CD4-positive, alpha-beta memory T cell (primary cell): ENCODE measurements around the gene BCLAF3. TPM values are rescaled to one million over a fixed set of nuclear protein-coding genes. Genes with fewer than 3 reads are reported as not detected.
A peak's percentile ranks its signal among the peaks of the same experiment; 100 is the strongest.

ENCODE experiments used
- CTCF ChIA-PET: fragments of 350-600 bp; sonication (Branson Sonifier 250); formaldehyde crosslinking; loops from one replicate; lab custom pipeline; 2021; ENCODE audit warnings: inconsistent platforms; ENCODE audit not compliant: partially characterized antibody; lab: Charles Lee
- POLR2A ChIA-PET: fragments of 350-600 bp; sonication (Branson Sonifier 250); formaldehyde crosslinking; loops from one replicate; lab custom pipeline; 2021; ENCODE audit not compliant: partially characterized antibody; lab: Charles Lee
- DNase-seq, 5 donors: peaks; one replicate each; pipeline versions ENCODE4 v3.0.0 to v3.0.0-alpha.2; 2020 to 2022; ENCODE audit warnings: mixed read lengths in 1 of 5
- H3K27ac ChIP-seq: one replicate; pipeline ENCODE4 v1.7.0; 2013; ENCODE audit warnings: low read depth, low read length
- H3K27me3 ChIP-seq: 2 replicates; pipeline ENCODE4 v1.7.0; 2013; ENCODE audit warnings: mild to moderate bottlenecking, low read length, moderate library complexity; ENCODE audit not compliant: insufficient read depth
- H3K36me3 ChIP-seq: 2 replicates; pipeline ENCODE4 v1.7.0; 2013; ENCODE audit warnings: mild to moderate bottlenecking, low read length, moderate library complexity; ENCODE audit not compliant: insufficient read depth
- H3K4me1 ChIP-seq: 2 replicates; pipeline ENCODE4 v1.7.0; 2013; ENCODE audit warnings: mild to moderate bottlenecking, low read length, moderate library complexity; ENCODE audit not compliant: insufficient read depth
- H3K4me3 ChIP-seq, 2 donors: one replicate each; pipeline ENCODE4 v1.7.0; 2013; ENCODE audit warnings: low read length in 2 of 2, mild to moderate bottlenecking in 1 of 2
- H3K9me3 ChIP-seq, 2 donors: one replicate each; pipeline ENCODE4 v1.7.0; 2013; ENCODE audit warnings: low read length in 2 of 2, control low read depth in 1 of 2; ENCODE audit not compliant: control insufficient read depth in 1 of 2
- H3K27ac Mint-ChIP-seq, 7 donors: one replicate each; pipeline ENCODE4 v1.8.0; 2020 to 2021; ENCODE audit warnings: mixed read lengths in 7 of 7, mild to moderate bottlenecking in 6 of 7, inconsistent platforms in 3 of 7, moderate library complexity in 3 of 7
- H3K27me3 Mint-ChIP-seq, 2 donors: one replicate each; pipeline ENCODE4 v1.8.0; 2020 to 2021; ENCODE audit warnings: mixed read lengths in 2 of 2
- H3K36me3 Mint-ChIP-seq, 2 donors: one replicate each; pipeline ENCODE4 v1.8.0; 2020 to 2021; ENCODE audit warnings: mixed read lengths in 2 of 2, inconsistent platforms in 1 of 2, mild to moderate bottlenecking in 1 of 2
- H3K4me1 Mint-ChIP-seq, 4 donors: one replicate each; pipeline ENCODE4 v1.8.0; 2020 to 2021; ENCODE audit warnings: mixed read lengths in 4 of 4, mild to moderate bottlenecking in 1 of 4
- H3K4me3 Mint-ChIP-seq, 8 donors: one replicate each; pipeline ENCODE4 v1.8.0; 2020 to 2021; ENCODE audit warnings: mixed read lengths in 8 of 8, mild to moderate bottlenecking in 7 of 8, moderate library complexity in 6 of 8, inconsistent platforms in 3 of 8
- H3K9me3 Mint-ChIP-seq, 8 donors: one replicate each; pipeline ENCODE4 v1.8.0; 2020 to 2021; ENCODE audit warnings: mixed read lengths in 8 of 8, mild to moderate bottlenecking in 5 of 8, inconsistent platforms in 3 of 8, moderate library complexity in 1 of 8
- intact Hi-C: fragments of 100-400 bp; cut with micrococcal nuclease; formaldehyde crosslinking; loops from one replicate; pipeline ENCODE4 v1.15.1; 2023
- polyA plus RNA-seq, 2 donors: library from polyadenylated mRNA; unstranded; fragments of 300-500 nt; fragmentation: Illumina TruSeq; gene quantifications; one replicate each; pipeline ENCODE4 v1.2.3, GENCODE V29; 2021
- total RNA-seq, 2 experiments: library from RNA; stranded (reverse); gene quantifications; one replicate each; pipeline ENCODE4 v1.2.3, GENCODE V29; 2021

Gene BCLAF3
- total and polyA plus RNA-seq, 4 experiments from 2014 or later: 0.87 to 15.0 (median 7.8) TPM

GRCh38 chrX:19972984-19973383, 17.9 kb downstream of the BCLAF3 start:
- Mint-ChIP-seq H3K4me1 (peaks cover 8 to 17% (median 12%) of the 10 kb centered on the region in 4 donors), H3K9me3 (peaks cover 0 to 9% (median under 1%) of the 10 kb centered on the region in 8 donors), H3K27me3 (no peaks in the 10 kb centered on the region), H3K27ac (no peak overlapping the region), H3K36me3 (peaks cover 8 to 19% of the 10 kb centered on the region in 2 donors), H3K4me3 (no peak overlapping the region)
- H3K27me3 ChIP-seq: no peaks in the 10 kb centered on the region
- no peaks in the 10 kb centered on the region for H3K4me1 ChIP-seq
- intact Hi-C loops: no loop called here
- CTCF ChIA-PET: no interaction called here
- H3K4me3 ChIP-seq: no peak overlapping the region
- H3K27ac ChIP-seq: no peak overlapping the region
- DNase-seq: no peak
- POLR2A ChIA-PET: no interaction called here
- no peaks in the 10 kb centered on the region for H3K36me3 ChIP-seq
- H3K9me3 ChIP-seq: no peaks in the 10 kb centered on the region

DNA sequence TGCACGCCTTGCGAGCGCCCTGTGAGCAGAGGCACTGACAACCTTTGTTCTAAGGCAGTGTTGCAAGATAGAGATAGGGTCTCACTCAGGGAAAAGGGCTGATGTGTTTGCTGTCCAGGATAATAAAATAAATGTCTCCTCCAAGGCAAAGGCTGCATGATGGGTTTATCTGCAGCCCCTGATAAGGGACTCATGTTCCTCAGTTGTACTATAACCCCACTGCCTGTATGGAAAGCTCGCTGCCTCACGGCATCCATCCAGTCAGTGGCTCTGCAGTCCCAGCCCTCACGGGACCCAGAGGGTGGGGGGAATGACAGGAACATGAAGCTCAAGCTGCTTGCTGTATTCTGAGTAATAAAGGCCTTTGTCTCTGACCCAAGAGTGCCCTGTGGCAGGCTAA, 22.6 kb downstream of the BCLAF3 start:
- H3K27me3 Mint-ChIP-seq: no peaks in the 10 kb centered on the region
- H3K4me1 Mint-ChIP-seq: peaks cover 0 to 4% (median 0%) of the 10 kb centered on the region in 4 donors
- H3K36me3 ChIP-seq: no peaks in the 10 kb centered on the region
- ChIA-PET POLR2A (no interaction called here), CTCF (no interaction called here)
- H3K27ac Mint-ChIP-seq: no peak overlapping the region
- H3K4me1 ChIP-seq: no peaks in the 10 kb centered on the region
- intact Hi-C loops: no loop called here
- H3K4me3 Mint-ChIP-seq: no peak overlapping the region
- H3K27me3 ChIP-seq: no peaks in the 10 kb centered on the region
- no peaks in the 10 kb centered on the region for H3K9me3 Mint-ChIP-seq
- H3K9me3 ChIP-seq: no peaks in the 10 kb centered on the region
- H3K4me3 ChIP-seq: no peak overlapping the region
- no peak overlapping the region for H3K27ac ChIP-seq
- peaks cover 25 to 33% of the 10 kb centered on the region in 2 donors for H3K36me3 Mint-ChIP-seq
- DNase-seq: no peak

DNA sequence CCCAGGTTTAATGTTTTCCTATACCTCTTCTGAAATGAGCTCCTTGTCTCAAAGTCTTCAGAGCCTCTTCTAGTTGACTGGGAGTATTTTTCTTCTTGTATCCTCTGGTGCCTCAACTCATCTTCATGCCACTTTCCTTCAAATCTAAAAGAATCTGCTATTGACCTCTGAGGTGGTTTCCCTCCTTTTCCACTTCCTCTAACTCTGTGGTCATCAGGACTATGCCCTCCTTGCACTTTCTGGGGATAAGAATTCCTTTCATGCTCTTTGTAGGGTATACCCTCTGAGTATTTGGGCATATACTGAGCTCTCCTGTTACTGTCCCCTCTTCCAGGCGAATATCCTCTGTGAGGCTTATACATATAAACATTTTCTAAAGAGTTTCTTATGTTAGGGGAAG, 24.8 kb downstream of the BCLAF3 start:
- H3K4me3 ChIP-seq: no peak overlapping the region
- Mint-ChIP-seq H3K27me3 (no peaks in the 10 kb centered on the region), H3K9me3 (no peaks in the 10 kb centered on the region), H3K4me1 (no peaks in the 10 kb centered on the region), H3K36me3 (peaks cover 29 to 36% of the 10 kb centered on the region in 2 donors), H3K27ac (no peak overlapping the region), H3K4me3 (no peak overlapping the region)
- no peak overlapping the region for H3K27ac ChIP-seq
- ChIA-PET CTCF (no interaction called here), POLR2A (interaction anchor here (0.5 kb wide), 1 partner anchor 289 kb away, joined by 4 read pairs; no protein-coding TSS in a partner anchor)
- no peaks in the 10 kb centered on the region for H3K4me1 ChIP-seq
- DNase-seq: no peak
- H3K9me3 ChIP-seq: no peaks in the 10 kb centered on the region
- intact Hi-C loops: no loop called here
- no peaks in the 10 kb centered on the region for H3K36me3 ChIP-seq
- no peaks in the 10 kb centered on the region for H3K27me3 ChIP-seq

- no peaks in the 10 kb centered on the region for H3K9me3 Mint-ChIP-seq
- no peak overlapping the region for H3K4me3 Mint-ChIP-seq
- Histone ChIP-seq H3K27me3 (no peaks in the 10 kb centered on the region), H3K9me3 (no peaks in the 10 kb centered on the region), H3K4me1 (no peaks in the 10 kb centered on the region), H3K36me3 (no peaks in the 10 kb centered on the region), H3K4me3 (no peak overlapping the region), H3K27ac (no peak overlapping the region)
- H3K4me1 Mint-ChIP-seq: peaks cover 0 to 2% (median under 1%) of the 10 kb centered on the region in 4 donors
- no peak overlapping the region for H3K27ac Mint-ChIP-seq
- peak in 1 of 5 donors; percentile 42 for DNase-seq
- CTCF ChIA-PET: interaction anchor here (1.6 kb wide), 1 partner anchor 11 kb away, joined by 4 read pairs; no protein-coding TSS in a partner anchor
- POLR2A ChIA-PET: no interaction called here
- H3K27me3 Mint-ChIP-seq: no peaks in the 10 kb centered on the region
- H3K36me3 Mint-ChIP-seq: peaks cover 25 to 34% of the 10 kb centered on the region in 2 donors
- intact Hi-C loops: no loop called here
Observed at GRCh38 chrX:19964017-19964710, 26.7 kb downstream of the BCLAF3 start.

GRCh38 chrX:19960913-19961312, 29.9 kb downstream of the BCLAF3 start:
- Histone ChIP-seq H3K27me3 (no peaks in the 10 kb centered on the region), H3K27ac (no peak overlapping the region), H3K9me3 (no peaks in the 10 kb centered on the region), H3K4me1 (no peaks in the 10 kb centered on the region), H3K36me3 (no peaks in the 10 kb centered on the region), H3K4me3 (no peak overlapping the region)
- H3K9me3 Mint-ChIP-seq: no peaks in the 10 kb centered on the region
- H3K4me3 Mint-ChIP-seq: no peak overlapping the region
- H3K27me3 Mint-ChIP-seq: no peaks in the 10 kb centered on the region
- no peak overlapping the region for H3K27ac Mint-ChIP-seq
- intact Hi-C loops: no loop called here
- ChIA-PET CTCF (no interaction called here), POLR2A (no interaction called here)
- peaks cover 13 to 25% of the 10 kb centered on the region in 2 donors for H3K36me3 Mint-ChIP-seq
- peaks cover 0 to 2% (median under 1%) of the 10 kb centered on the region in 4 donors for H3K4me1 Mint-ChIP-seq
- DNase-seq: no peak

DNA sequence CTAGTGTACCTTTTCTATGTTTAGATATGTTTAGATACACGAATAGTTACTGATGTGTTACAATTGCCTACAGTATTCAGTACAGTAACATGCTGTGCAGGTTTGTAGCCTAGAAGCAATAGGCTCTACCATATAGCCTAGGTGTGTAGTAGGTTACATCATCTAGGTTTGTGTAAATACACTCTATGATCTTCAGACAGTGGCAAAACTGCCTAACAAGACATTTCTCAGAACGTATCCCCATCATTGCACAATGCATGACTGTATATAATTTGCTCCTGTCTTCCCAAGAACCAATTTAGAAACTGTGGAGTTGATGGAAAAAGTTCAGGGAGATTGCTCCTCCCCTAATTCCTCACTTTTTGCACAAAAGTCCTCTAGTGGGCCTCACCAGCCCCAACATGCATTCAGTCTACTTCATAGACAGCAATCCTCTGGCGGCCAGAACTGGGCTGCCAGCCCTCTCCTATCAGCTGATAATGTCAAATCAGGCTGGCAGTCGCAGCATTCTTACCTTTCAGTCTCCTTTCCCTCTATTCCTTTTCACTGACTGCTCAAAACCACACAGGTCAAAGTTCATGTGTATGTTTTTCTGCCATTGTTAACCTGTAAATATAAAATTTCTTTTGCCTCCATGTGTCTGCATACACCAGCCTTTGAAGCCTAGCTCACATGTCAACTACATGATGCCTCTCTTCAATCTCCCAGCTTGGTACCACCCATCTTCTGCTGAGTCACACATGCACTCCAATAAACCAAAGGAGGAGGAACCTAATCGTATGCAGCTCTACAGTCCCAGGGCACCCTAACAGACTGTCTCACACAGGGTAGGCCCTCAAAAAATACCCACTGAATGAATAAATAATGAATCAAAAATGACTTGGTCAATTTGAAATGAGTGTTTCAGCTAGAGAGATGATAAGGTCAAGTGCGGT, 32.0 kb downstream of the BCLAF3 start:
- no peaks in the 10 kb centered on the region for H3K36me3 ChIP-seq
- no peak overlapping the region for H3K4me3 Mint-ChIP-seq
- DNase-seq: no peak
- peaks cover 0 to 2% (median under 1%) of the 10 kb centered on the region in 4 donors for H3K4me1 Mint-ChIP-seq
- peak overlapping the region in 1 of 7 donors; percentile 30 for H3K27ac Mint-ChIP-seq
- no peak overlapping the region for H3K4me3 ChIP-seq
- no peaks in the 10 kb centered on the region for H3K27me3 Mint-ChIP-seq
- no peaks in the 10 kb centered on the region for H3K27me3 ChIP-seq
- no peaks in the 10 kb centered on the region for H3K4me1 ChIP-seq
- H3K9me3 ChIP-seq: no peaks in the 10 kb centered on the region
- H3K9me3 Mint-ChIP-seq: no peaks in the 10 kb centered on the region
- ChIA-PET POLR2A (no interaction called here), CTCF (no interaction called here)
- H3K27ac ChIP-seq: no peak overlapping the region
- H3K36me3 Mint-ChIP-seq: peaks cover 3 to 14% of the 10 kb centered on the region in 2 donors
- intact Hi-C loops: no loop called here

GRCh38 chrX:19956923-19957322, 33.9 kb downstream of the BCLAF3 start:
- DNase-seq: no peak
- Histone ChIP-seq H3K4me1 (no peaks in the 10 kb centered on the region), H3K4me3 (no peak overlapping the region), H3K36me3 (no peaks in the 10 kb centered on the region), H3K9me3 (no peaks in the 10 kb centered on the region), H3K27ac (no peak overlapping the region), H3K27me3 (no peaks in the 10 kb centered on the region)
- CTCF ChIA-PET: no interaction called here
- Mint-ChIP-seq H3K4me1 (peaks cover 0 to 2% (median under 1%) of the 10 kb centered on the region in 4 donors), H3K27me3 (no peaks in the 10 kb centered on the region), H3K27ac (no peak overlapping the region), H3K9me3 (no peaks in the 10 kb centered on the region), H3K4me3 (no peak overlapping the region), H3K36me3 (peaks cover 0 to 19% of the 10 kb centered on the region in 2 donors)
- intact Hi-C loops: no loop called here
- POLR2A ChIA-PET: no interaction called here
